Stimulated activated CD8-positive, alpha-beta memory T cell treated with anti-CD3 and anti-CD28 coated beads, Interleukin-4, amount 100 ng/mL, for 48 hours (primary cell): ENCODE results near the gene FARSB.
"Not testable (repeated sequence)": the region's sequence is repeated elsewhere in the genome, so short reads cannot be mapped to it uniquely, and the experiment has no call there.

Source experiments
- DNase-seq: peaks from one replicate; pipeline ENCODE4 v3.0.0-alpha.2; 2020

Gene FARSB

GRCh38 chr2:222603501-222603900 is 52.4 kb downstream of the FARSB start:
- no peak for DNase-seq

- no peak for DNase-seq
Measured at GRCh38 chr2:222598611-222599010, 57.3 kb downstream of the FARSB start.

- no peak for DNase-seq
Measured at GRCh38 chr2:222595581-222595980, 60.3 kb downstream of the FARSB start.

DNA sequence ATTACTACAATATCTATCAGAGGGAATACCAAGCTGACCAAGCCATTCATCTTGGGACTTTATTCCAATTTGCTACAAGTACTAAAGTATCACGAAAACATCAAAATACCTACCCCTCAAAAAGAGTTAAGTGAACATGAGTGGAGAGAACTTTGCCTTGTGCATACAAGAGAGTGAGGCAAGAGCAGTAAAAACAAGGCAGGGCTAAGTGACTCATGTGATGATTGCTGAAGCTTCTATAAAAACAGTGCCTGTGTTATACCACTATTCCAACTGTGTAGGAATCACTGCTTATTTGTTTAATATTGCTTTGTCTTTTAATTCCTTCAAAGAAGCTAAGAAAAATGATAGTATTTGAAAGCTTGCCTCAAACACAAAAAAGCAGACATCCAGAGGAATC is 61.2 kb downstream of the FARSB start:
- no peak for DNase-seq

DNA sequence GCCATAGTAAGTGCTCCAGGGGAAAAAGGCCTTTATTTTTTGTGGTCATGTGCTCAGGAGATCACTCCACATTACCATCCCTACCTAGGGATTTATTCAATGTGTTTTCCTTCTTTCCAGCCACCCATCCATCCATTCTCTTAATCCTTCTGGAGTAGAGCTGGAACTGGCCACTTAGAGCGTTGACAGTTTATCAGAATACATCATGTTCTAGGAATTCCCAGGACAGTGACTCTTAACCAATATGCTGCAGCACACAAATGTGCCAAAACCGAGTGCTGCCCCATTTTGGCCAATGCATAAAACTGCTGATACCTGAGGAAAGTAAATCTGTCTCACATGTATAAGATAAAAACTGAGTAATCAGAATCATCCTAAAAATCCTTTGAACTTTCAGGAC is 63.7 kb downstream of the FARSB start:
- no peak for DNase-seq

DNA sequence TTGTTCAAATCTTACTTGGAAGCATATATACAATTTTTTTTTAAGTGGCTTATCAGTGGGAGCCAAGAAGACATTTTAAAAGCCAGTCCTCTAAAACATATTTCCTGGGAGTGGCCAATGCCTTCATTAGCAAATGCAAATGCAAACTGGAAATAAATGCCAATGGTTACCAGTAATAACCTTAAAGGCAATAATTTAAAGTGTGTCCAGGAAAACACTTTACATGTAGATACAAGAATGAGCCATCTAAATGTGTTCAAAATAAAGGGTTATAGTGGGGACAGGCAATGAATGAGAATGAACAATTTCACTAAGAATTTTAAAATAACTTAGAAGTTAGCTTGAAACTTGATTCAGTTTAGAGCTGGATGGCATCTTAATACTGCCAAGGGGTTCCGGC is 64.2 kb downstream of the FARSB start:
- no peak for DNase-seq

DNA sequence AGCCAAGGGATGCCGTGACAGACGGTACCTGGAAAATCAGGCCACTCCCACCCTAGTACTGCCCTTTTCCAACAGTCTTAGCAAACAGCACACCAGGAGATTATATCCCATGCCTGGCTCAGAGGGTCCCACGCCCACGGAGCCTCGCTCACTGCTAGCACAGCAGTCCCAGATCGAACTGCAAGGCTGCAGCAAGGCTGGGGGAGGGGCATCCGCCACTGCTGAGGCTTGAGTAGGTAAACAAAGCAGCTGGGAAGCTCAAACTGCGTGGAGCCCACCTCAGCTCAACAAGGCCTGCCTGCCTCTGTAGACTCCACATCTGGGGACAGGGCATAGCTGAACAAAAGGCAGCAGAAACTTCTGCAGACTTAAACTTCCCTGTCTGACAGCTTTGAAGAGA is 71.3 kb downstream of the FARSB start:
- DNase-seq = not testable (repeated sequence)

DNA sequence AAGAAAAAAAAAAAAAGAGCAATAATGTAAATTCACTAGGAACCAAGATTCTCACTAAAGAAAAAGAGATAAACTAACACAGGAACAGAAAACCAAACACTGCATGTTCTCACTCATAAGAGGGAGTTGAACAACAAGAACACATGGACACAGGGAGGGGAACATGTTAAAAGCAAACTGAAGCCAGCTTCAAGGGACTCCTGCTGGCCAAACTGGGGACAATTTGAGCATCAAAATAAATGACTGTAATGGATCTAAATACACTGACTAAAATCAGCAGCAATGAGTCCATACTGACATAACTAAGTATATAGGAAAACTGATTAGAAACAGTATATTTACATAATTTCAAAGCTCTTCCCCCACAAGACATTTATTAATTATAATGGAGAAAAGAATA is 73.0 kb downstream of the FARSB start:
- no peak for DNase-seq

- DNase-seq = no peak
Measured at GRCh38 chr2:222577341-222577740, 78.6 kb downstream of the FARSB start.

DNA sequence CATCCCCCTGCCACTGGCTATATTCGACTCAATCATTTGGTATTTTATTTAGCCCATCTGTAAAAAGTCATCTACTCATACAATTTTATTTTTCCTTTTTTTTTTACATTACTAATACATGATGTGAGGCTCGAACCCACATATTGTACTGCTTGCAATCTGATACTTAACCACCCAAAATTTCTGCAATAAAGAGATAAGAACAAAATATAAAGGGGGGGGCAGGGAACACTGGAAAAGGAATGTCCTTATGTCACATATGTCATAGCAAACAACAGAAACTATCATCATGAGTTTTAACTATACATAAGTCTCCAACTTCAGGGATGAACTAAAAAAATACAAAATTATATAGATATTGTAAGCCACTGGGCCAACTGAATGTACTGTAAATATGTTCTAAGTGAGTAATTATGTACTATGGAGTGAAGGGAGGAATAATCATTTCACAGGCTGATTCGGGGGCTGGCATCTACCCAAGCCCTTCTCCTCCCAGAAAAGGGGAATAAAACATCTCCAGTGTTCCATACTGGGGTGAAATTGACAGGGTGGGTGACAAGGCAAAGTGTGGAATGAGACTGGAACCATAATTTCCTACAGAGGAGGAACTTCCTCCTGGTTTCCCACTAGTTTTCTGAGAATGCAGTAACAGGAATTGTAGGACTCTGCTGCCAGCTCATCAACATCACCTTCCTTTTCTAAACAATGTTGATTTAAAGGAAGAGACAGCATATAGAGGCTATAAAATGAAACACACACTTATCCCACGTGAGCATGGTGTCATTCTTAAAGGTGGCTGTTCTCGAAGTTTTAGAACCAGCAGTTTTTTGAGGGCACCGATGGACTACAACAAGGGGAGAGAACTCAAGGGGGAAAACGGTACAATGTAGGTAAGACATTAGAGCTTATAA is 79.5 kb downstream of the FARSB start:
- DNase-seq = no peak

GRCh38 chr2:222575618-222576017 is 80.3 kb downstream of the FARSB start:
- DNase-seq = no peak

GRCh38 chr2:222572751-222573174 is 83.1 kb downstream of the FARSB start:
- DNase-seq = no peak

- no peak for DNase-seq
Measured at GRCh38 chr2:222572264-222572721, 83.6 kb downstream of the FARSB start.

GRCh38 chr2:222569826-222570225 is 86.1 kb downstream of the FARSB start:
- DNase-seq = no peak

DNA sequence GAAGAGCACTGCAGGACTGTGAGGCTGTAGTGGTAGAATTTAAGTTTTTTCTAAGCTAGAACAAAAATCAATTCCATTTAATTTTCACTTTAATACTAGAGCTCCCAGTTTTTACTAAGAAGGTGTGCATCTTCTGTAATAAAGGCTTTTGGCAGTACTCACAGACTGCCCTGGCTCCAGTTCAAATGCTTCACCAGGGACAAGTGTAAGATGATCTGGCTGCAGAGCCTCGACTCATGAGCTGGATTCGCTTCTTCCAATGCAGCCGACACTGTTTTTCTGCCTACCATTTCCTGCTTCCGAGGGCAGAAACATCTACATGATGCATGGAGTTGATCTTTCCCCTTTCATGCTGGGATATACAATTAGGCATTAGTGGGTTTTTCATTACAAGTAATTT is 87.0 kb downstream of the FARSB start:
- no peak for DNase-seq

DNA sequence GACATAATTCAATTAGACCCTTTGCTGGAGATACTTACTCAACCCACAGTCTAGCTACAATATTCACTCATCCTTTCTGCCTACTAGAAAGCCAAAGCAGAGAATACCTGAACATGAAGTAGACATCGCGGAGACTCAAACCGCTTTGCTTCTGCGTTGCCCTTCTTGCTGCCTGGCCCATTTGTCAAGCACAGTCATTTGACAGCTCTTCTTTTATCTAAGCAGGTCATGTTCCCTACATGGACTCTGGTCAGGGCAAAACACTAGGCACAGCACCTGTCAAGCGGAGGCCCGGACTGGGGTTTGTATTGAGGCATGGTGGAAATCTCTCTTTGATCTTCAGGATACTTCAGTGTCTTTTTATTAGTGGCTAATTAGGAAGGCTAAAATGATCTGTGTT is 89.7 kb downstream of the FARSB start:
- no peak for DNase-seq

GRCh38 chr2:222563936-222564335 is 92.0 kb downstream of the FARSB start:
- no peak for DNase-seq

- no peak for DNase-seq
Measured at GRCh38 chr2:222563106-222563718, 92.7 kb downstream of the FARSB start.

DNA sequence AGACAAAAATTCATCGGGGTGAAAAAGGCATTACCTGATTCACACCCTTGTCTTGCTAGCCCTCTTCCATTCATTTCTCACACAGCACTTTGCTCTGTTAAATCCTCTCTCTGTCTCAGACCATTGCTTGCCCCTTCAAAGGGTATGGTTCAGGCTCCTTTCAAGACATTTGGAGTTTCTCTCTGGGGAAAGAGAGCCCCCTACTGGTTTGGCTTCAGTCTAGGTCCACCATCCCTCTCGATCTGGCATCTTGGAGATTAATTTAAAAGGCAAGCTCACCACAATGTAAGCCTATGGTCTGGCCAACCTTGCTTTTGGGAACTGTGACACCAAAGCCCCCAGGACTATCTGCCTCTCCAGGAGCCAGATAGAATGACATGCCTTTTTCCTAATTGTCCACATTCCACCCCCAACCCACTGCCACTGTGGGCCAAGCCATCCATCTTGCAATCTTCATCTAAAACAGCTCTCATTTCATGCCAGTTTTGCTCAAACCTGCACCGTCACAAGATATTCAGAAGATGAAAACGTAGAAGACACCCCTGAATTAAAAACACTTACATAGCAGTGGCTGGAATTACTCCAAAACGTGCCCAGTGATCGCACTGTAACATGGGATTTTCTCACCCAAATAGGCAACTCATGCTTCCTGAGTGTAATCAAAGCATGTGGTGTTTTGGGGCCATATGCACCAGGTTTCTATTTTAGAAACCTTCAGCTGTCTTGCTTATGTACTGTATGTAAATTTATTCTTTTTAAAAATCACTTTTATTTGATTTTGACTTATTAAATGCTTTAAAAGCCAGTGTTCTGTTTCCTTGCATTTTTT is 93.9 kb downstream of the FARSB start:
- DNase-seq = no peak

- DNase-seq = no peak
Measured at GRCh38 chr2:222561151-222561550, 94.7 kb downstream of the FARSB start.

DNA sequence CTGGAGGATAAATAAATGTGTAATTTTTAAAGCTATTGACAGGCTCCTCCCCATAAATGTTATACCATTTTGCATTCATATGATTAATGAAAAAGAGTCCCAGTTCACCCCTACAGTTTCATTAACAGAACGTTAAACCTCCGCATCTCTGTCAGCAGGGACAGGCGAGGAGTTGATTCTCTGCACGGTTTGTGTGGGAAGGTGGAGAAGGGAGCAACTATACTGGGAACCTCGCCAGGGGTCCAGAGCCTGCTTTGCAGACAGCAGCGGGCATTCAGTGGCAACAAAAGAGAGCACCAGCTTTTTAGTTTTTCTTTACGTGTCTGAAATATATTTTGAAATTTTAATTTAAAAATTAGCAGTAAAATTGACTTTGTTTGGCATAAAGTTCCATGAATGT is 101.4 kb downstream of the FARSB start:
- DNase-seq = no peak

GRCh38 chr2:222548992-222549391 is 106.9 kb downstream of the FARSB start:
- no peak for DNase-seq

GRCh38 chr2:222547083-222547482 is 108.8 kb downstream of the FARSB start:
- no peak for DNase-seq
